Skeletal muscle satellite cell (primary cell): Measurements from ENCODE around the gene MPND.

Experiments
- H3K27me3 ChIP-seq: 2 replicates; pipeline ENCODE4 v1.7.0; 2013; ENCODE audit warnings: low read length; ENCODE audit not compliant: control insufficient read depth, insufficient read depth
- H3K36me3 ChIP-seq: 2 replicates; pipeline ENCODE4 v1.7.0; 2013; ENCODE audit warnings: mild to moderate bottlenecking, control low read depth, low read length; ENCODE audit not compliant: insufficient read depth
- H3K4me1 ChIP-seq: 2 replicates; pipeline ENCODE4 v1.7.0; 2013; ENCODE audit warnings: low read length; ENCODE audit not compliant: control insufficient read depth, insufficient read depth
- H3K4me2 ChIP-seq: 2 replicates; pipeline ENCODE4 v1.7.0; 2013; ENCODE audit warnings: mild to moderate bottlenecking, low read length
- H3K4me3 ChIP-seq: 2 replicates; pipeline ENCODE4 v1.7.0; 2013; ENCODE audit warnings: low read length
- H3K9ac ChIP-seq: 2 replicates; pipeline ENCODE4 v1.7.0; 2013; ENCODE audit warnings: mild to moderate bottlenecking, low read depth, low read length, moderate library complexity
- H3K9me3 ChIP-seq: replicated peaks from 2 replicates; pipeline ENCODE4 v1.7.0; 2013; ENCODE audit warnings: mild to moderate bottlenecking, control low read depth, low read length

MPND gene

GRCh38 chr19:4378886-4379285 lies 35.5 kb downstream of the MPND start:
- H3K9ac ChIP-seq = no peak overlapping the region
- H3K4me1 ChIP-seq = peaks cover 65% of the 10 kb centered on the region
- H3K4me3 ChIP-seq = no peak overlapping the region

GRCh38 chr19:4379383-4380253 lies 36.3 kb downstream of the MPND start:
- H3K4me1 ChIP-seq = peaks cover 58% of the 10 kb centered on the region
- peak overlapping the region; percentile 49 for H3K4me2 ChIP-seq
- H3K4me3 ChIP-seq = no peak overlapping the region
- peaks cover 7% of the 10 kb centered on the region for H3K36me3 ChIP-seq
- peak overlapping the region; percentile 8 for H3K9ac ChIP-seq
- no peaks in the 10 kb centered on the region for H3K9me3 ChIP-seq
- no peaks in the 10 kb centered on the region for H3K27me3 ChIP-seq

More at GRCh38 chr19:4378886-4379285, 35.5 kb downstream of the MPND start:
- Histone ChIP-seq H3K4me2 (peak overlapping the region; percentile 16), H3K27me3 (no peaks in the 10 kb centered on the region), H3K9me3 (no peaks in the 10 kb centered on the region), H3K36me3 (no peaks in the 10 kb centered on the region)

- Histone ChIP-seq H3K4me2 (peak overlapping the region; percentile 49), H3K27me3 (no peaks in the 10 kb centered on the region), H3K4me1 (peaks cover 55% of the 10 kb centered on the region), H3K36me3 (peaks cover 8% of the 10 kb centered on the region), H3K9me3 (no peaks in the 10 kb centered on the region), H3K4me3 (no peak overlapping the region), H3K9ac (peak overlapping the region; percentile 8)
Measured at GRCh38 chr19:4380254-4380727, 36.9 kb downstream of the MPND start.

- Histone ChIP-seq H3K9me3 (no peaks in the 10 kb centered on the region), H3K4me3 (no peak overlapping the region), H3K36me3 (peaks cover 32% of the 10 kb centered on the region), H3K4me2 (no peak overlapping the region), H3K4me1 (peaks cover 45% of the 10 kb centered on the region), H3K9ac (no peak overlapping the region), H3K27me3 (no peaks in the 10 kb centered on the region)
Measured at GRCh38 chr19:4385291-4386040, 42.1 kb downstream of the MPND start.

GRCh38 chr19:4386041-4386782 lies 42.9 kb downstream of the MPND start:
- no peak overlapping the region for H3K4me2 ChIP-seq
- H3K4me3 ChIP-seq = no peak overlapping the region
- H3K9ac ChIP-seq = no peak overlapping the region
- no peaks in the 10 kb centered on the region for H3K9me3 ChIP-seq
- peaks cover 50% of the 10 kb centered on the region for H3K4me1 ChIP-seq
- no peaks in the 10 kb centered on the region for H3K27me3 ChIP-seq
- peaks cover 32% of the 10 kb centered on the region for H3K36me3 ChIP-seq

- no peaks in the 10 kb centered on the region for H3K9me3 ChIP-seq
- no peak overlapping the region for H3K4me2 ChIP-seq
- peaks cover 64% of the 10 kb centered on the region for H3K4me1 ChIP-seq
- peaks cover 32% of the 10 kb centered on the region for H3K36me3 ChIP-seq
- peak overlapping the region; percentile 9 for H3K9ac ChIP-seq
- H3K4me3 ChIP-seq = no peak overlapping the region
- H3K27me3 ChIP-seq = no peaks in the 10 kb centered on the region
Measured at GRCh38 chr19:4388337-4389063, 45.1 kb downstream of the MPND start.

GRCh38 chr19:4389064-4389375 lies 45.7 kb downstream of the MPND start:
- no peaks in the 10 kb centered on the region for H3K9me3 ChIP-seq
- peaks cover 31% of the 10 kb centered on the region for H3K36me3 ChIP-seq
- H3K4me1 ChIP-seq = peaks cover 68% of the 10 kb centered on the region
- H3K4me3 ChIP-seq = no peak overlapping the region
- no peaks in the 10 kb centered on the region for H3K27me3 ChIP-seq
- peak overlapping the region; percentile 9 for H3K9ac ChIP-seq
- no peak overlapping the region for H3K4me2 ChIP-seq

- H3K27me3 ChIP-seq = no peaks in the 10 kb centered on the region
- H3K9ac ChIP-seq = peak overlapping the region; percentile 20
- no peaks in the 10 kb centered on the region for H3K9me3 ChIP-seq
- H3K36me3 ChIP-seq = peaks cover 30% of the 10 kb centered on the region
- peaks cover 73% of the 10 kb centered on the region for H3K4me1 ChIP-seq
- H3K4me2 ChIP-seq = peak overlapping the region; percentile 73
- H3K4me3 ChIP-seq = peak overlapping the region; percentile 53
Measured at GRCh38 chr19:4389511-4390016, 46.2 kb downstream of the MPND start.

GRCh38 chr19:4390017-4390566 lies 46.7 kb downstream of the MPND start:
- H3K9ac ChIP-seq = peak overlapping the region; percentile 60

GRCh38 chr19:4390567-4391305 lies 47.4 kb downstream of the MPND start:
- Histone ChIP-seq H3K27me3 (no peaks in the 10 kb centered on the region), H3K36me3 (peaks cover 32% of the 10 kb centered on the region), H3K4me2 (peak overlapping the region; percentile 73), H3K9me3 (no peaks in the 10 kb centered on the region), H3K9ac (peak overlapping the region; percentile 60), H3K4me3 (peak overlapping the region; percentile 53), H3K4me1 (peaks cover 73% of the 10 kb centered on the region)

More at GRCh38 chr19:4390017-4390566, 46.7 kb downstream of the MPND start:
- peak overlapping the region; percentile 53 for H3K4me3 ChIP-seq
- H3K9me3 ChIP-seq = no peaks in the 10 kb centered on the region
- H3K27me3 ChIP-seq = no peaks in the 10 kb centered on the region
- H3K36me3 ChIP-seq = peaks cover 33% of the 10 kb centered on the region
- H3K4me1 ChIP-seq = peaks cover 77% of the 10 kb centered on the region
- peak overlapping the region; percentile 73 for H3K4me2 ChIP-seq
